Ecto neural progenitor cell (in vitro differentiated cells): ENCODE measurements around the gene FOXP1.

Source experiments
- DNase-seq: peaks from one replicate; pipeline ENCODE4 v3.0.0-alpha.2; 2018; ENCODE audit warnings: low spot score

The FOXP1 gene

DNA sequence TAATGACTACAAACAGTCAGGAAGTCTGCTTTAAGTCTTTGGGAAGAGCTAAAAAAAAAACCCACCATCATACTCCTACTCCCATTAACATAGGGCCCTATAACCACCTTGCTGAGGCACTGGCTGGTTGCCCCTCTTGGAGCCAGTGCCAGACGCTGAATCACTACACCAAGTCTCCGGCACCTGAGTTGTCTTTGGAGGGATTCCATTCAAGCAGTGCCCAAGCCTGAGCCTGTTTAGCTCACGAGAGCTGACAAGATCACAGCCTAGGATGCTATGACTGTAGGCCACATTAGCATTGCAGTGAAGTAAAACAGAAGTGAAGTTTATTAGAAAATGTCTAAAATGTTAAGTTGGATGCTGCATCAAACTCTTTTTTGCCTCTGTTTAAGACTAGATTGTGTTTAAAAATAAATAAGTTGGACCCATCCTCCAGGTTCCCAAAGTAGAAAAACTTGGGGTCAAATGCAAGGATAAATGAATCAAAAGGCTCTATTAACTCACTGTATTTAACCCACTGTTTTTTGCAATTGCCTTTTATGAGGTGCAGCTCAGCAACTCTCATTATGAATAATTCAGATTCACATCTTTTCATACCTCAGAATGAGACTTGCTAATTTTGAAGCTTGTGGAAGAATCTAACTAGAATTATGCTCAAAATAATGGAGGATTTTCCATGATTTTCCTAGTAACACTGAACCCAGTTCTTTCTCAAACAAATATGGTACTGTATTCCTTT, 461.9 kb downstream of the FOXP1 start:
- no peak for DNase-seq

DNA sequence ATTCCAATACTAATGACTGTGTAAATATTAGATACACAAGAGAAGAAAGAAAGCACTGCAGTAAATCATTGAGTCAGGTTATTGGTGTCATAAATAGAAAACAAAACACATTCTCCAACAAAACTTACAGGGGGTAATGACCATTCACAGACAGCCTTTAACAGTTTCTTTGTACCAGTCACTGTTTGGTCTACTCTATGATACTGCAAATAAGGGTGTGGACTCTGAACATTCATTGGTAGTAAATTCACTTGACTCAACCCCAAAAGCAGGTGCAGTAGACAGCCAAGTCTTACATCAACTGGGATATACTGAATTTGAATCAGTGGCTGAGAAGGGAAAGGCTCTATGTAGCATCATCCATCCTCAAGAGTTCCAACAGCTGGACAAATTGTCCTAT, 463.5 kb downstream of the FOXP1 start:
- no peak for DNase-seq

DNA sequence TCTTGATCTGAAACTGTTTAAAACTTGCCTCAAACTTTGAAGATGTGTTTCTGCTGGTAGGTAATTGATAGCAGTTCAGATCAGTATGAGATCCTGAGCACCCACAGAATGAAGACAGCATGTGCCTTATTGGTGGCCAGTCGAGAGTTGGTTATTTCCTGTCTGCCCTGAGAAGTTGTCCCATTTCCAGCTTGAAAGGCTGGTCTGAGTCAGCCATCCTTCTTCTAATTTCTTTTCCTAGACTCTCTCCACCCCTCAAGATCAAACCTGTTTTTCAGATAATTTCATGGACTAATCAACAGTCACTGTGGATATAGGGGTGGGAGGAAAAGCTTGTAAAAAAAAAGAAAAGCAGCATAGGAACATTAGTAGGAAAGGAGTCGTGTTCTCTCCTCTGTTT, 464.4 kb downstream of the FOXP1 start:
- DNase-seq, result no peak

DNA sequence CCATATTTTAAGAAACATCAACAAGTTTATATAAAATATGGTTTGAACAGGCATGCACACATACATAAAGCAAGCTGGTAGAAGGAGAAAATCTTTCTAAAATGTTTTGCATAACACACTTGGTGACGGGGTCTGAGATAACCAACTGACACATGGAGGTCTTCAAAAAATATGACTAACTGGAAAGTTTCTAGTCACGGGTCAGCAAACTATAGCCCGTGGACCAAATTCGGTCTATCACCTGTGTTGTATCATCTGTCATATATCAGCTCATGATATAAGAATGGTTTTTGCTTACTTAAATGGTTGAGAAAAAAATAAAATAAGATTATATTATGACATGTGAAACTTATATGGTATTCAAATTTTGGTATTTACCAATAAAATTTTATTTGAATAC, 465.1 kb downstream of the FOXP1 start:
- DNase-seq, result no peak

DNA sequence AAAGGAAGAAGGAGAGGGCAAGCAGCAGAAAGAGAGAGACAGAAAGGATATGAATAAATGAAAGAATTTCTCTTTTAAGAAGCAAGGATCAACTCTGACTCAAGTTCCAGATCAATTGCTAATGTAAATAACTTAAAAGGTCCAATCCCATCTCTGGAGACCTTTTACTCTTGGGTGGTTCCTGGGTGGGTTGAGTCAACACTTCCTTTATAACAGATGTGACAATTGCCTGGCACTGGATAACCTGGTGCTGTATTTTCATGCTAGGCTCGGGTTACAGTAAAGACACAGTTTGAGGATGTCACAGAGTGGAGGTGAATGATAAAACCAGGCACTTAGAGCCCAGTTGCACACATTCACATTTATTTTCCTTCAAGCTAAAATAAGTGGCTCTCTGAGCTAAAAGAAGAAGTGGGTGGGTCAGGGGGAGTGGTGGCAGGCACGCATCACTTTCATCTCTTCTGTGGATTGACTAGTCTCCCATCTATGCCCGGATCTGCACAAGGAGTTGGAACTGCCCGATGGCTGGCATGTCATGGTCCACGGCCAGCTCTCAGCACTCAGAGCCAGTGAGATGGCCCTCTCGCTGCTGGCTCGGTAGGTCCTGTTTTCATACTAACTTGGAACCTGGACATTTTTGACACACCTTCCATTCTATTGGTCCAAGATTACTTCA, 465.8 kb downstream of the FOXP1 start:
- no peak for DNase-seq

DNA sequence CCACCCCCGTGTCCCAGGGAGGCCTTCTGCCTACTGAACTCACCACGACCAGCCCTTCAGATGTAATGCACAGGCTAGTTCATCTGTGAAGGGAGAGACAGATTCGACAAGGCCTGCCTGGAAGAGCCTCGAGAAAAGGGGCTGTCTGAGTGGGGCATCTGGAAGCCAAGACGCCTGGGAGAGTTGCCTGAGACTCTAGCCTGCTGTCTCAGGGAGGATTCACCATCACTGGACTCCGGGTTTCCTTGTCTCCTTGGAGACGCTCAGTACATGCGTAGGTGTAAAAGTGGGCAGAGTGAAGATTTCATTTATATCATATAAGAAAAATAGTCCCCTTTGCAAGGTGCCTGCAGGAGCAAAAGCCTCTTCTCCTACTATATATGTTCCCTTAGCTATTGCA, 468.9 kb downstream of the FOXP1 start:
- no peak for DNase-seq

DNA sequence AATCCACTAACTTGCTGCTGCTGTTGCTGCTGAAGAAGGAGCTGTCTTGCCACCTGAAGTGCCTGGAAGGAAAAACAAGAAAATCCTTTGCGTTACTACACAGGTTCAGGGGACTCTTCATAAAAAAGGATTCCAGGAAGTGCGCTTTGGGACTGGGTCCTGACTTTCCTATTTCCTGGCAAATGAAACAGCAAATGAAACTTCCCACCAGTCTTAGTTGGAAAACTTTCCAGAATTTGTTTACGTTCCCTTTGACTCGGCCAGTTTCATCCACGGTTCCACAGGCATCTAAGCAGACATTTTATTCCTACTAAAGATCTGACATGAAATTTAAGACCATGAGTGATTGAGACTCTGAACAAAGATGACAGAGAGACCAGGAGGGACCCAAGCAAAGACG, 471.0 kb downstream of the FOXP1 start:
- DNase-seq, result no peak

DNA sequence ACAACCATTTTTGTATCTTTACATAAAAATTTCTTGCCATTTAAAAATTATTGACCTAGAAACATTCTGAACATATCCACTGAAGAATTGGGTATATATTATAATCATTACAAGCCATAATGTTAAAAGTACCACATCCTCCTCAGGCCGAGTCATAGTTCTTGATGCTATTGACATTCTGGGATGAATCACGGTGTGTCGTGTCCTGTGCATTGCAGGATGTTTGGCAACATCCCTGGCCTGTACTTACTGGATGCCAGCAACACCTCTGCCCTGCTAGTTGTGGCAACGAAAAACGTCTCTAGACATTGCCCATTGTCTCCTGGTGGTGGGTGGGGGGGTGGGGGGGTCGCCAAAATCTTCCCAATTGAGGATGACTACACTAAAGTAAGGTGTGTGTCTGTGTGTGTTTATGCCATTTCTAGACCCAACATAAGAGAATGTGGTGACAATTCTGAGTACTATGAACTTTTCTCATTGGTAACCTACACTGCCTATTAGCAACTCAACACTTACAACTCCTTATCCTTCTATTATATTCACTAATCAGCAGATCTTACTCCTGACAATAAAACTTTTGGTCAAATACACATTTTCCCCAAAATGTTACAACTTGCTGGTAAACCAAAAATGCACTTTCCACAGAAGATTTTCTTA, 471.6 kb downstream of the FOXP1 start:
- no peak for DNase-seq

DNA sequence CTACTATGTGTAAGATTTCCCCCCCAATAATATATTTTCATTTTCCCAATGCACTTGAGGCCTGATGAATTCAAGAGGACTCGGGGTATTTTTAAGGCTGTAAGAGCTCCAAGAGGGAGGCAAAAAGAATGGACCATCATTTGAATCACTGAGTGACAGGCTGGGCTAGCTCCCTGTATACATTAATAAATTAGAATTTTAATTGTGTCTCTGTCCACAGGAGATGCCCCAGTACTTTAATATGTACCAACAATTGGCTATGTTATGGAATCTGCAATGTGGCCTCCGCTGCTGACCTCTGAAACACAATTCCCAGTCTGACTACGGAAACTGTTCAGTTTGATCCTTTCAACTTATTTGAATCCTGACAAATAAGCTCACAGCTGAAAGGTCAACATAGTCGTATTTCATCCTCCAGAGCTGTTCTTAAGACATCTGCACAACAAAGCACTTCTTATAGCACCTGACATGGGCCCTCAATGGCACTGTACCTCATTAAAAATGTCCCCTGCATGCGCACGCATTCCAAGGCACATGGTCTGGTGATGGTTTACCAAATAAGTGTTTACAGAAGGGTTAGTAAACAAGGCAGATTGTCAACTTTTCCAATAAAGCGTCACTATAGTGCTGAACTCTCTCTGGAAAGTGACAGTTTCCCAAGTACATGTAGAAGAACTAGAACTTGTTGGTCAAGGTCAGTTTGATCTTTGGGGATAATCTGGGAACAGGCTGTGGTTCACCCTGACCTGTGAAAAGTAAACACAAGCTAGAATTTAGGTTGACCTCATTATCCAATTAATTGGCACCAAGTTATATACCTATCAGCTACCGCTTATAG, 472.9 kb downstream of the FOXP1 start:
- no peak for DNase-seq

DNA sequence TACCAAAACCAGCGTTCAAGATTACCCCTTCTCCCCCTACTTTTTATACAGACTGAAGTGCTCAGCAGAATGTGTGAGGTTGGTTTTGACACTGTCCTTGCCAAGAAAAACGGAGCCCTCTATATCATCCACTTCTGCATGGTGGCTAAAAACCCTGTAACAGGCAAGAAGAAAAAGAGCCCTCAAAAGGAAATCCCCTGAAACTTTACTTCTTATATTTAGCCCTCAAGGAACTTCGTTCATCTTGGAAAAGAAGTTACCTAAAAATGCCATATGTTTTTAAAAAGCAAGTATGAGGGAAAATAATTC, 473.6 kb downstream of the FOXP1 start:
- no peak for DNase-seq

DNA sequence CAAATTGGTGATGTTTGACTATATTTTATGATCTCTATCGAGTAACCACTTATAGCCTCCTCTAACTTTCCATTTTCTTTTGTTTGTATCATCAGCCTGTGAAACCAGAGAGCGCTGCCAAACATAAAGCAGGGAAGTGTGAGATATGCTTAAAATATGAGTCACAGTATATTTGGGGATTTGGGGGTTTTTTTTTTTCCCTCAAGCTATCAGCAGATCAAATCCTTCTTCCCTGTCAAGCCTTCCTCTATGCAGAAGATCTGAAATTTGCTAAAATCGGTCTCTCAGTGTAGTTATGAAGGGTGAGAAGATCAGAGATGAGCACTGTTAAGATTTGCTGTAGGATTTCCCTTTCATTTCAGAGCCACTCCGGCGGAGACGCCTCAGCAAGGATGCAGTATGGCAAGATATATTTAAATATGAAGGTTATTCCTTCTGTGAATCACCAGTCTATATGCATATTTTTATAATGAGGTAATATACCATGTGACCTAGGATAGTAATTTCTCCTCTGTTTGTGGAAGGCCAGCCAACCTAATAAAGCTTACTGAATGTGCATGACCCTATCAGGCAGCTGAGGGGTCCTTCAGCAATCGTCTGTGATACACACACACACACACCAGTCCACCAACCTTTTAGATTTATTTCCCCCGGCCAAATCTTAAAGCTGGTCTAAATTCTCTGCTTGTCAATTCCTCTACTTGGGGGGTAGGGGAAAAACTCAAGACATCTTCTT, 474.1 kb downstream of the FOXP1 start:
- DNase-seq, result no peak

DNA sequence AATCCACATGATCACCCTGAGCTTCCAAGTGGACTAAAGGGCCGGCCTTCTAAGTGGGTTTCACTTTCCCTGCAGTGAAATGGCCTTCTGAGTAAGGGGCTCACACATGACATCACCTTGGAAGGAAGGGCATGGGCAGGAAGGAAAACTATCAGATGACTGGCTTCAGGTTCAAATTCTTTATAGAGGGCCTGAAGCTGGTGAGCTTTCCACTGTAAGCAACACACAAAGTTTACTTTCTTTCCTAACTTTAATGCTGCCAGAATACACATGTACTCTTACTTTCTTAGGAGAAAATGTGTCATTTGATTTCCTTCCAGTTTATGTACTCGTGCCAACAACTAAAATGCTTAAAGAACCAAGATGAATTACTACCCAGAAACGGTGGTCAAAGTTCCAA, 475.6 kb downstream of the FOXP1 start:
- DNase-seq, result no peak

DNA sequence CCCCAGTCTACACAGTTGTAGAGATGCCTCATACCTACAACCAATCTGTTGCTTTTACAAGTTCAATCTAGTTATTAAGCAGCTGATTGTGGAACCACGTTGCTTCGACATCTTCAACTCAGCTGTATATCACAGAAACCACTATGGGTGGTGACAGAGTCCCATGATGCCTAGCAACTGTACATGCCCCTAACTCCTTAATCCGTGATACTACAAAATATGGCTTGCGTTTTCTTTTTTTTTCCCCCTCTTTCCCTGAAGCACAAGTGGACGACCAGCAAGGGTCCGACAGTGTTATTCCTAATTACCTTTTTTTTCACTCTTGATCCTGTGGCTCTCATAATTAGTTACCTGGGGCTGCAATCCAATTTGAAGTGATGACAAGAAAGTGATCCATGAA, 478.6 kb downstream of the FOXP1 start:
- no peak for DNase-seq

DNA sequence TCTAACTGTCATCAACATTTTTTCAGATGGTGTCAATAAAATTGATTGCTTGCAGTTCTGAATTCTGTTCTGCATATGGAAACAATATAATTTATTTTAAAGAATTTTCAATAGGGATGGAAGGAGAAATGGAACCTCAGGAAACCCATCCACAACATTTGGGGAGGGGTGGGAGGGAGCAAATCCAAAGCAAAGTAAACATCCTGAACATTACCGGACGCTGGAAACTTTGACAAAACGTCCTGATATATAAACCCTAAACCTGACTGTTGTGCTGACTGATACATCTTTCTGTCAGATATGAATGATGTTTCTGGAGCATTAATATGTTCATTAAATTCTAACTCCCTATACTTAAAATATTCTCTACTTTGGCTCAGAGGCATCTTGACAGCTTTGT, 479.0 kb downstream of the FOXP1 start:
- no peak for DNase-seq

DNA sequence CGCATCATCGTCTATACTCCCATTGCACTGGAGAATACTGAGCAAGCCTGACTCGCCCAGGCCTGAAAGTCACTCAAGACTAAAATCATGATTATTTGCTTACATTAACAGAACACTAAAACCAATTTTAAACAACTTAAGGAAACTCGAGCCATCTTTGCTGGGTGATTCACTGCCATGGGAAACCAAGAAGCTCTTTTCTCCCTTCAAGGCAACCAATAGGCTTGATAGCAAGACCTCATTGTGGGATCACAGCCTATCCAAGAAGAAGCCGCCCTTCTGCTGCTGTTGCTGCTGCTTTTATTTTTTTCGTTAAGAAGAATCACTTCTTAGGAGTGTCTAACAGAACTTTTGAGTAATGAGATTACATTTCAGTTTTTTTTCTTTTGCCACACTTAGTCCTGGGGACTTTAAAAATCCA, 479.4 kb downstream of the FOXP1 start:
- DNase-seq, result no peak

DNA sequence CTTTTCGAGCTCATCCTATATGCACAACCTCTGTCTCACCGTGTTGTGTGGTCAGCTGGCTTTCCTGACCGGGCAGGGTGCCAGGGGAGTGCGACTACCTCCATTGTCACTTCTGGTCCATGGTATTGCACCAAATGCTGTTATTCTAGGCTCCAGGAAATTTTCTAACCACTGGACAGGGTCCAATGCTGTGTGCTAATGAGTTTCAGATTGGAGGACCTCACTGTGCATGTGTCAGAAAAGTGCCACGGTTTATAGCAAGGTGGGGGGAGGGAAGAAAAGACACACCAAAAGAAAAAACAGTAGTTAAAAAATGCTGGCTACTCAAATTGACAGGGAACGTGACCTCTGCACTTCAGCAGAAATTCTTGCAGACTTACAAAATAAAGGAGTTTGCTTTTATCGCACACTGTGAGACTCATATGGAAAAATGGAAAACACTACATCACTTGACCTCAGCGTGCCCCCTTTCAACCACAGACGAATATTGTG, 480.1 kb downstream of the FOXP1 start:
- DNase-seq, result no peak

DNA sequence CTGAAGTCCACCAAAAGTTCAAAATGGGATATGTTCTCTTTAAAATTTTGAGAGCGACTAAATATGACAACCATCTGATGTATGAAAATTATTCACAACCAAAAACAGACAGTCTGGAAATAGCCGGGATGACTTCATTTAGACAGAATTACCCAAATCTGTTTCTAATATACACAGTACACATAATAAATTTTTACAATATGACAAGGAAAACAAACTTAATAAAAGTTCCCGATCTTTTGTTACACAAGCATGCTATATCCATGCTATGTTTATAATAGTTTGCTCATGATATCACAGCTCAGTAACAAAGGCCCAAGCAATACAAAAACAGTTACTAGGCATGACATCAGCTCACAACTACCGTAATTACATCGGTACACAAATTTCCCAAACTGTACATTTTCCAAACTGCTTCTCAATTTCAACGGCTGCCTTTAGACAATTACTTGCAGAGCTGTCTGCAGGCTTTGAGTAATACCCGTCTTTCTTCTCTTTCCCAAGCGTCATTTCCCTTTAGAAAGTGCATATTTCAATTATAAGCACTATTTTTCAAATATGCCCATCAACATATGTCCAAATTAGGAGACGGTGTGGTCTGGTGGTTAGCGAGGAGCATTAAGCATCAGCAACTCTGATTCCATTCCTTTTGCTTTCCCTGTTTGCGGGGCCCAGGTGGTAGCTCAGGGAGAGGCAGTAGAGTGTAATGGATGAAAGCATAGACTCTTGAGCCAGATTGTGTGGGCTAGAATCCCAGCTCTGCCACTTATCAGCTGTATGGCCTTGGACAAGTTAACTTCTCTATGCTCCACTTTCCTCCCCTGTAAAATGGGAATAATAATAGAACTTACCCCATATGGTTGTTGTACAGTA, 481.2 kb downstream of the FOXP1 start:
- DNase-seq, result no peak

DNA sequence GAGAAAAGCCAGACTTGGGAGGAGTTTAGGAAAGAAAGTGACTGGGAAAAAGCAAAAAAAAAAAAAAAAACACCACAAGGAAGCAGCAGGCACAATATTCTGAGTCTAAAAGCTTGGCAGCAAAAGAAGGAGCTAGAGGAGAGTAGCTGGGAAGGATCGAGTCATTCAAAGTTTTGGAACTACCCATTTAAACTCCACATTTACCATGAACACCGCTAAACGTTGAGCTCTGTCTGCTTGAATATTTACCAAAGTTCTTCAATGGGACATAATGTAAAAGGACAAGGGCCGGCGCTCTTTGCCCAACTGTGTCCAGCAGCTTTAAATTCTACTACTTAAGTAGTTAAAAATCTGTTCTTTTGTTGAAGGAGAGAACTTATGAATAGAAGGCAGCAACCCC, 481.9 kb downstream of the FOXP1 start:
- DNase-seq, result no peak

DNA sequence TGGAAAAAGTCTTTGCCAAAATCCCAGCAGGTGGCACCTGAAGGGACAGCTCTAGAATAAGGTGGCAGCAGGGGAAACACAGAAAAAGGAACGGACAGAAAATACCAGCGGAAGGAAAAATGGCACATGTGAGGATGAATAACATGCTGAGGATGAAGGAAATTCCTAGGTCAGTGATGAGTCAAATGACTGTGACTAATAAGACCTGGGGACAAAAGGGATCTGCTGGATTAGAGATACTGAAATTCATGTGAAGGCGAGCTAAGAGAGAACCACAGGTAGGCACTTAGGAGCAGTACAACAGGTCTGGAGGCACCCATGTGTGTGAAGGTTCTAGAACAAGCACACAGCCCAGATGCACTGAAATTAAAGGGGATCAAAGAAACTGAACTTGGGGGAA, 482.5 kb downstream of the FOXP1 start:
- no peak for DNase-seq

DNA sequence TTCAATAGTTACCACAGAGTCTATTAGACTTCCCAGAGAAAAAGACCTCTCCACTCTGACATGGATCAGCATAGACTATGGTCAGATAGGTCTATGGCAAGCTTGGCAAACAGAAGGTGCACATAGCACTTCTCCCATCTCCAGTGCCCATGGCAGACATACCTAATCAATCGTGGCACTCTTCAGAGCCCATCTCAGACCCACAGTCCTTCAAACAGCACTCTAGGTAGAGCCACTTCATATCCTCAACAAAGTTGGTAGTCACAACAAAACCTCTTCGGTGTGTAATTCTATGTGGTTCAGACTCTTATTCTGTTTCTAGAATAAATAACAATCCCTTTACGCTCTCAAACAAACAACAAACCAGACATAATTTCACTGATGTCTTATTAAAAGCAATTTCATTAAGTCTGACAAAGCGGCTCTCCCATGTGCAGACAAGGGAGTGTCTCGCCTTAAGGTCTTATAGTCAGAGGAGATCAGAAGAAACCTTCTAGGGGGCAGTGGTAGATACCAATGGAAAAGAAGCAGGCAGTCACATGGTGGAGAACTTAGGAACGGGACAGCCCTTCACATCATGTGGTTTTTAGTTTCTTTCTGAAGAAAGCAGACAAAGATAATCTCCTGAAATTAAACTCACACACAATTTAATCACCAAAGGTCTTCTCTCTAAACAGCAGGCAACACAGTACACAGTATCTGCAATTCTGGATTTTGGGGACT, 483.4 kb downstream of the FOXP1 start:
- DNase-seq, result no peak
